22Rv1 (cell line): ENCODE measurements around the gene DMXL1.
"Not testable (repeated sequence)": the region's sequence is repeated elsewhere in the genome, so short reads cannot be mapped to it uniquely, and the experiment has no call there.

Experiments used
- H3K27ac ChIP-seq: fragments of 450-650 bp; 2 replicates; pipeline ENCODE4 v1.5.1; 2017
- ZFX ChIP-seq: fragments of 450-650 bp; IDR thresholded peaks from 2 replicates; pipeline ENCODE4 v1.6.1; 2017; ENCODE audit warnings: antibody characterized with exemption, borderline replicate concordance
- TF ChIP-seq, protein P1 (sequence below): fragments of 450-650 bp; IDR thresholded peaks from 2 replicates; pipeline ENCODE4 v1.5.1; 2017; ENCODE audit warnings: mild to moderate bottlenecking

The DMXL1 gene

DNA sequence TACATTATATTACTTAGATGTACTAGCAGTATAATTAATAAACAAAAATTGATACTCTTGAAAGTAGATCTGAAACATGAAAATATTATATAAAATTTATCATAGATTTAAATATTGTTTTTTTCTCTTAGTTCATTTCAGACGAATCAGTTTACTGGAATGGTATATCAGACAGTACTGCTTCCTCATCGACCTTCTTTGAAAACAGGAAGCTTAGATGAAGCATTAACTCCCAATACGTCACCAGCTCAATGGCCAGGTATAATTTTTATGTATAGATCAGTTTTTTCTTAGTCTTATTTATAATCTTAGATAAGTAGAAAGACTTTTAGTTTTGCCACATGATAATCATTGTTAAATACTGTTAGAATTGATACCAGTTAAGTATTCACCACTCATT lies 106.3 kb downstream of the DMXL1 start:
- H3K27ac ChIP-seq = no peak overlapping the region
- TF ChIP-seq ZFX = no peak
- TF ChIP-seq, protein P1, sequence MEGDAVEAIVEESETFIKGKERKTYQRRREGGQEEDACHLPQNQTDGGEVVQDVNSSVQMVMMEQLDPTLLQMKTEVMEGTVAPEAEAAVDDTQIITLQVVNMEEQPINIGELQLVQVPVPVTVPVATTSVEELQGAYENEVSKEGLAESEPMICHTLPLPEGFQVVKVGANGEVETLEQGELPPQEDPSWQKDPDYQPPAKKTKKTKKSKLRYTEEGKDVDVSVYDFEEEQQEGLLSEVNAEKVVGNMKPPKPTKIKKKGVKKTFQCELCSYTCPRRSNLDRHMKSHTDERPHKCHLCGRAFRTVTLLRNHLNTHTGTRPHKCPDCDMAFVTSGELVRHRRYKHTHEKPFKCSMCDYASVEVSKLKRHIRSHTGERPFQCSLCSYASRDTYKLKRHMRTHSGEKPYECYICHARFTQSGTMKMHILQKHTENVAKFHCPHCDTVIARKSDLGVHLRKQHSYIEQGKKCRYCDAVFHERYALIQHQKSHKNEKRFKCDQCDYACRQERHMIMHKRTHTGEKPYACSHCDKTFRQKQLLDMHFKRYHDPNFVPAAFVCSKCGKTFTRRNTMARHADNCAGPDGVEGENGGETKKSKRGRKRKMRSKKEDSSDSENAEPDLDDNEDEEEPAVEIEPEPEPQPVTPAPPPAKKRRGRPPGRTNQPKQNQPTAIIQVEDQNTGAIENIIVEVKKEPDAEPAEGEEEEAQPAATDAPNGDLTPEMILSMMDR = no peak

DNA sequence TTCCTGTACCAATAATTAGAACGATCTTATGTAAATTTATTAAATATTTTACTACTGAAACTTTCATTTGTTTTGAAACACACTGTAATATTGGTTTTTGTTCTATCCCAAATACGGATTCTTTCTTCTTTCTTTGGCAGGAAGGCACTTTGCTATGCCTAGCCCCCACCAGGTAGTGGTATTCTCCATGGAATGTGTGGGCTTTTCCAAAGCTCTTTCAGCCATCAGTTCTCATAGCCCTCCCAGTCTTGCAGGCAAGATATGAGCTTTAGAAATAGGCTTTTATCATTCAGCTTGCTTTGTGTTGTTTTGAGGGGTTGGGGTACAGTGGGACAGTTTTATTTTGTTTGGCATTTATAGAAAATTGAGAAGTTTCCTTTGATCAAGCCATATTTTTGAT lies 107.5 kb downstream of the DMXL1 start:
- TF ChIP-seq ZFX = no peak
- TF ChIP-seq, protein P1 = no peak

DNA sequence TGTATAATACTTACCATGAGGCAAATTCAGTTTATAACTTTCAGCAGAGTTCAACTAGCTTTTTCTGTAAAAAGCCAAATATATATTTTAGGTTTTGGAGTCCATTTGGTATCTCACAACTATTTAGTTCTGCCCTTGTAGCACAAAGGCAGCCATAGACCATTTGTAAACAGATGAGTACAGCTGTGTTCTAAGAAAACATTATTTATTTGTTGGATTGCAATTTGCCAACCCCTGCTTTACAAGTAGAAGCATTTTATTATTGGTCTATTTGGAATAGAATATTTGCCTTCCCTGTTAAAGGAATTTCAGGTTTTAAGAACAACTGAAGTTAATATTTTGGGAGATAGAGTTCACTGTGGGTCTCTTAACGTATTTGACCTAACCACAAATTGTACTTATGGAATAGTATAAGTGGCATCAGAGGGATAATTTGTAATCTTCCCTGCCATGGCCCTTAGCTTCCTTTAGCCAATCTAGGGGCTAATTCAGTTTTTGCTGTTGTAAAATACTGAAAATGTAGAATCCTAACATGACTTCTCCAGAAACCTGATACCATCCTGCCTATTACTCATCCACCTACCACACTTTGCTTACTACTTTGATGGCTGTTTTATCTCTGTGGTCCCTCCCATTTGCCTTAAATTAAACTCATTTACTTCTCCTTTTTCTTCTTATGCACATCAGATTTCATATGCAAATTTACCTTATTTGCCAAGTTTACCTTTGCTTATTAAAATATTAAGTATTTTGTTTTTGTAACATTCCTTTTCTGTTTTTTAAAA lies 109.2 kb downstream of the DMXL1 start:
- no peak overlapping the region for H3K27ac ChIP-seq

More for the DNA sequence above, 107.5 kb downstream of the DMXL1 start:
- no peak overlapping the region for H3K27ac ChIP-seq

DNA sequence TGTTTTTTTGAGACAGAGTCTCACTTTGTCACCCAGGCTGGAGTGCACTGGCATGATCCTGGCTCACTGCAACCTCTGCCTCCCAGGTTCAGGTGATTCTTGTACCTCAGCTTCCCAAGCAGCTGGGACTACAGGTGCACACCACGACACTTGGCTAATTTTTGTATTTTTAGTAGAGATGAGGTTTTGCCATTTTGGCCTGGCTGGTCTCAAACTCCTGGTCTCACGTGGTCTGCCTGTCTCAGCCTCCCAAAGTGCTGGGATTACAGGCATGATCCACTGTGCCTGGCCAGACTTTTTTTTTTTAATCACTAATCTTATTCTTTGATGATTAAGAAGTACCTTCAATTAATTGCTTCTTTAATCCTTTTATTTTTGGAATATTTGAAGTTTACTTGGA lies 114.6 kb downstream of the DMXL1 start:
- H3K27ac ChIP-seq = not testable (repeated sequence)

More for the DNA sequence above, 109.2 kb downstream of the DMXL1 start:
- no peak for TF ChIP-seq ZFX
- TF ChIP-seq, protein P1 = no peak

DNA sequence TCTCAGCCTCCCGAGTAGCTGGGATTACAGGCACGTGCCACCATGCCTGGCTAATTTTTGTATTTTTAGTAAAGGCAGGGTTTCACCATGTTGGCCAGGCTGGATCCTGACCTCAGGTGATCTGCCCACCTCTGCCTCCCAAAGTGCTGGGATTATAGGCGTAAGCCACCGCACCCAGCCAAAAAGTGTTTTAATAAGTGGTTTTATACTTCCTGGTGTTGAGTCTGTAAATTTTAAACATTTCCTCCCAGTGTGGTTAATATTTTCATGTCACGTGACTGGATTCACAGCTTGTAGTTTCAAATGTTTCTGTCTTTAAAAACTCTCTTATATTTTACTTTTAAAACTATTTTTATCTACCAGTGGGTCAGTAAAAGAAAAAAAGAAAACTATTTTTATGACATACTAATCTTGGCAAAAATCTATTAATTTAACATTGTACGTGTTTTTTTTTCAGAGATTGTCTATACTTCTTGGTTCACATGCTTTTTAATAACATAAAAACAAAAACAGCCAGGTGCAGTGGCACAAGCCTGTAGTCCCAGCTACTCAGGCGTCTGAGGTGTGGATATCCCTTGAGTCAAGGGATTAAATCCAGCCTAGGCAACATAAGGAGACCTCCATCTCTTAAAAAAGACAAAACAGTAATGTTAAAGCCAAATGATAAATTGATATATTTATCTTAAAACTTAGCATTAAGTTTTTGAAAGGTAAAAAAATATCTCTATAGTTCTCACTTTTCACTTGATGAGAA lies 117.1 kb downstream of the DMXL1 start:
- TF ChIP-seq ZFX = no peak
- TF ChIP-seq, protein P1 = no peak
- no peak overlapping the region for H3K27ac ChIP-seq

DNA sequence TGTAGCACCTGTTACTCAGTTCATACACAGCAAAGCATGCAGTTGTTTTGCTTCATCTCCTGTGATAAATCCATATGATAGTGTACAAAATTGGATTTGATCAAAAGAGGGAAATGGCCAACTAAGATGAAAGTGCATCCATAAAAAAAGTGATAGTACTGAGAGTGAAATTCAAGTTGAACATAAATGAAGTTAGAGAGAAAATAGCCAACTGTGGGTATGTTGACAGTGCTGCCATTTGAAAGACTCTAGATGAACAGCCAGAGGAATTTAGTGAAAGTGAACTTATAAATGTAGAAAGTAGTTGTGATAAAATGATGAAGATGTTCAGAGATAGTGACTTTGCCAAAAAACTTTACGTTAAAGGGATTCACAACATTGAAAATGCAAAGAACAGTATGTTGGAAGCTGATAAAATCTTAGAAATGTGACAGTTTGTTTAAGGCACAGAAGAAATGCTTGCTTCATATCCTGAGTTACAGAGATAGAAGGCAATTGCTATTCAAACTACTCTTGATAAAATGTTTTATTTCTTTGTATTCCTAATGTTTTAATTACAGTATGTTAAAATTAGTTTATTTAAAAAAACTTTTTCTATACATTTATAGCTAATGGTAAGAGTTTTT lies 119.7 kb downstream of the DMXL1 start:
- no peak overlapping the region for H3K27ac ChIP-seq
- TF ChIP-seq, protein P1 = no peak
- TF ChIP-seq ZFX = no peak

DNA sequence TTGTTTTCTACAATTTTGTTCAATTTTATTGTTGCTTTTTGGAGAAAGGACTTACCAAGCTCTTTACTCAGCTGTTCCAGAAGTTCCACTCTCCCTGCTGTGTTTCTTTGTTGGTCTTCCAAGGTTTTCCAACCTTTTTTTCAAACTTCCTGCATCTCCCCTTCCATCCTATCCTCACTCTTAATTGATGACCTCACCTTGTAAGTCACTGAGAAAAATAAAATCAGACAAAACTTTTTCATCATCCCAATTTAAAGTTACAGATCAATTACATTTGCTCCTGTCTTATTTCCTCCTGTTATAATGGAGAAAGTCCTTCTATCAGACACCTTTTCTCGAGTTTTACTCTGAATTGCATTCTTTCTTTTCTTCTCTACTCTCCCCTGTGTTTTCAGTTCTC lies 121.1 kb downstream of the DMXL1 start:
- H3K27ac ChIP-seq = no peak overlapping the region
- no peak for TF ChIP-seq ZFX
- TF ChIP-seq, protein P1 = no peak
